HK-2 (cell line): ENCODE measurements around the gene ARID1B.
A peak's percentile ranks its signal among the peaks of the same experiment; 100 is the strongest.

Source experiments
- DNase-seq: peaks from one replicate; pipeline ENCODE4 v3.0.0-alpha.2; 2018; ENCODE audit not compliant: unreplicated experiment

ARID1B gene

DNA sequence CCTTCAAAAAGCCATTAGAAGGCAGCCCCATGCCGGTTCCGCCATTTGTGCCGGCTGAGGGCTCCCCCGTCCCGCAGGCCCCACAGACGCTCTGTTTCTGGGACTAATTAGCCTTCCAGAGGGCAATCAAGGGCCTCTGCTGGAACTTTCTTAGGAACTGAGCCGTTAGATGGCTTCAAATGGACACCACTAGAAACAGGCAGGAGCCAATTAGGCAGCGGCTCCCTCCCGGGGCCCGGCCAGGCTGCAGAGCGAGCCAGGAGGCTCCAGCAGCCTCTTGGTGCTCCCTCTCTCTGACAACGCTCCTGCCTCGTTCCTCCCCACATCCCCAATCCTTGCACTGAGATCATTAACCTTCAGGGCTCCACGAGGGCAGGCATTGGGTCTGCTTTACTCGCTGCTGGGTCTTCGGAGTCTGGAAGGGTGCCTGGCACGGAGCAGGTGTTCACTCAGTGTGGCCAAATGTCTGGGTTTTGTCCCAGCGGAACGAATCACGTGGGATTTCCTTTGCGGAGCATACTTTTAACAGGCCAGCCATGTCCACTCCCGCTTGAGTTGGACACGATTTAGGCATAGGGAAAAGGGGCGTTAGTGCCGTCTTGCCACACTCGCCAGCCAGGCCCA, 447.9 kb downstream of the ARID1B start:
- no peak for DNase-seq

DNA sequence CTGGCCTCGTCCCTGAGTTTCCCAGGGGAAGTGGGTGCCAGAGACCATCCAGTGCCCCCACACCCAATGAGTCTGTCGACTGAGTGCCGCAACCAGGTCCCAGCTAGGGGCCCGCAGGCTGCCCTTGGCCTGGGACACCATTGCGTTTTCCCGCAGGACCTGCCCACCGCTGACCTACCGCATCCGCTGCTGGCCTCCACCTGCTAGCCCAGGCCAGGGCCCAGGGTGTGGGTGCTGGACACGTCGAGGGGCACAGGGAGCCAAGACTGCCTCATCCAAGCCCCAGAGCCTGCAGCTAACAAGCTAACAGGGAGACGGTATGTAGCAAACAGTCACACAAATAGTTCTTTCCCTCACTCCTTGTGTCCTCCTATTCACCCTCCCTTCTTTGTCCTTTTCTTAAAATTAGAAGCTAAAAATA, 448.4 kb downstream of the ARID1B start:
- DNase-seq = no peak

DNA sequence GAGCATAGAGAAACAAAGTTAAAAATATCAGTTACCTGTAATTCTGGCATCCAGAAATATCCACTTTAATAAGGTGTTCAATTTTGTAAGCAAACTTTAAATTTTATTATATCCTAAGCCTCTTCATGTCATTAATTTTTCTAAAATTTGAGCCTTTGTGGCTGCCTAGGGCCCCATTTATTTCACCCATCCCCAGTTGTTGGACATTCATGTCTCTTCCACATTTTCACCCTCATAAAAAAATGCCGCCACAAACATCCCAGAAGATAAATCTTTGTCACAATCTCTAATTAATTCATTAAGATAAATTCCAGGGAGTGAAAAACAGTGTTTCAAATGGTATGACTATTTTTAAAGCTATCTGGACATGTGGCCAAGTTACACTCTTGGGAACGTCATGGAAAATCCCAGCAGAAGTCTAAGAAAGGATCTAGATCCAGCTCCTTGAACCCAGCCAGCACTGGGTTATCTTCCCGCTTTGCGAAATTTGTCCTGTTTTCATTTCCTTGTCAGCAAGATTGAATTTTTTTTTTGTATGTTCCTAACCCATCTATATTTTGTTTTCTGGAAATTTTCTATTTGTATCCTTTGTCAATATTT, 448.9 kb downstream of the ARID1B start:
- no peak for DNase-seq

DNA sequence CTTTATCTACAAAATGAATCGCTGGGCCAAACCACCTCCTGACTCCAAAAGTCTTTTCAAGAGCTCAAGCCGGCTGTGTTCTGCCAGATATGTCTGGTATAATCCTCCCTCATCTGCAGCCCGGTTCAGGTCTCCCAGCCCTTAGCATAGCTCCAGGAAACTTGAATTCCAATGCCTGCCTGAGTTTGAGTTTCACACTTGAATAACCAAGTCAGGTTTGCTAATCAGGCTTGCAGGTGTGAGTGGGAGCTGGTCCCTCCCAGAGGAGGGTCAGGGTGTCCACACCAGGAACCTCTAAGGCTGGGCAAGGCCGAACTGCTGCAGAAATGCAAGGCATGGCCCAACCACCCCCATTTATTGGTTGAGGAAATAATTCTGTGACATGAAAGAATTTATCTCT, 449.6 kb downstream of the ARID1B start:
- no peak for DNase-seq

DNA sequence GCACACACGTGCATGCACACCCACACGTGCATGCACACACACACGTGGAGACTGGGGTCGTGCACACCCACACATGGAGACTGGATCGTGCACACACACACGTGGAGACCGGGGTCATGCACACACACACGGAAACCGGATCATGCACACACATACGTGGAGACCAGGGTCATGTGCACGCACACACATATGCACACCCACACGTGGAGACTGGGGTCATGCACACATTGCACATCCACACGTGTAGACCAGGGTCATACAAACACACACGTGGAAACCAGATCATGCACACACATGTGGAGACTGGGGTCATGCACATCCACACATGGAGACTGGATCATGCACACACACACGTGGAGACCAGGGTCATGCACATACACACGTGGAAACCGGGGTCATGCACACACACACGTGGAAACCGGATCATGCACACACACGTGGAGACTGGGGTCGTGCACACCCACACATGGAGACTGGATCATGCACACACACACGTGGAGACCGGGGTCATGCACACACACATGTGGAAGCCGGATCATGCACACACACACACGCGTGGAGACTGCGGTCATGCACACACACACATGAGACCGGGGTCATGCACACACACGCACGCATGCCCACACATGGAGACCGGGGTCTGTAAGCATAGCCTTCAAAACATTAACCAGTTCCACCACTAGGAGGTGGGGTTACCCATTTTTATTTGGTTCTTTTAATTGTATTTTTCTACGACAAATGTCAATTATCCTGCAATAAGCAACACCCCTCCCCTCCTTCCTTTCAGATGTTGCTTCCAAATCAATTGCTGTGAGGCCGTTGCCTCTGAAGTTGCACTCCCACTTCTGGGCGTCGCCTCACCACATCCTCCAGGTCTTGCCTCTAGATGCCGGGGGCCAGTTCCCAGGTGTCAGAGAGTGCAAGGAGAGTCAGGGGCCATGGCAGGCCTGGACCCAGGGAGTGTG, 450.3 kb downstream of the ARID1B start:
- DNase-seq = no peak

DNA sequence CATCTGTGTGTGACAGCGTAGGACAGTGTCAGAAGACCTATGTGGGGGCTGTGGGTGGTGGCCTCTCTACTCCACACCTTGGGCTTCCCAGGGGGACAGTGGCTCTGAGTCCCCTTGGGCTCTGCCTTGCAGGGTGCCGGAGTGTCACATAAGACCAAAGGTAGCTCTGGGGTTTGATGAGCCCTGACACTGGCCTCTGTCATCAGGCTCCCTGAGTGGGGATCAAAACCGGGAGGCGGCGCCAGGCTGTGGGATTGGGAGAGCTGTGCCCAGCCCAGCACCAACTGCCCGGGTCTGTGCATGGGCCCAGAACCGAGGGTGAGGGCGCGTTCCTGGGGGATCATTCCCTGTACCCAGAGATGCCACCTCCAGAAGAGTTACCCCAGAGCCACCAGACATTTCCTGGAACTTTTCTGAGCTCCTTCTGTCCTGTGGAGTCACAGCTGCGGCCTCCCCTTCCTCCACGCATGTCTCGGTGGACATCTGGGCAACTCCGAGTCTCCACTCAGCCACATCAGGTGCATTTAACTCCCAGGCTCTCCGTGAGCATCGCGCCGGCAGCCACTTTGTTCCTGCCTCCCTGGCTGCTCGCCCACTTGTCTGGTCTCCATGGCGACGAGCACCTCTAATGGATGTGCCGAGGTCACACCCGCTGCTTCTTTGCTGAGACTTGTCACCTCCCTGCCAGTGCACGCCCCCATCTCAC, 451.4 kb downstream of the ARID1B start:
- no peak for DNase-seq

DNA sequence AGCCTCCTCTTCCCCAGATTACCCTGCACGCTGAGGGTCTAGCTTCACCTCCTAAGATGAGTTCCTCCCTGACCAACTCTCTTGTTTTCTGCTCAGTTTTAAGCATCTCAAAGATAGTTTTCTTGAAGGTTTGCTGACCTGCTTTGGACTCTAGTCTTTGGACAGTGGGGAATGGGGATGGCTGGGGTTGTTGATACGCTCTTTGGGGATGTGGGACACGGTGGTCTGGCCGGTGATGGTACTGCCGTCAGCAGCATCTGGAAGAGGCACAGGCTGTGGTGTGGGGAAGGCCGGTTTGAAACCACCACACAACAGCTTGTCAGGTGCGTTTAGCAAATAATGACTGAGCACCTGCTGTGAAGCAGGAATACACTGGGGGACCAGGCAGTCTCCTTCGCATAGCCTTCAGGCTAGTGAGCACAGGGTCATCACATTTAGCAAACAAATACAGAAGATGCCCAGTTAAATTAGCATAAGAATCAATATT, 452.0 kb downstream of the ARID1B start:
- no peak for DNase-seq

GRCh38 chr6:157229713-157230112, 452.5 kb downstream of the ARID1B start:
- DNase-seq = no peak

DNA sequence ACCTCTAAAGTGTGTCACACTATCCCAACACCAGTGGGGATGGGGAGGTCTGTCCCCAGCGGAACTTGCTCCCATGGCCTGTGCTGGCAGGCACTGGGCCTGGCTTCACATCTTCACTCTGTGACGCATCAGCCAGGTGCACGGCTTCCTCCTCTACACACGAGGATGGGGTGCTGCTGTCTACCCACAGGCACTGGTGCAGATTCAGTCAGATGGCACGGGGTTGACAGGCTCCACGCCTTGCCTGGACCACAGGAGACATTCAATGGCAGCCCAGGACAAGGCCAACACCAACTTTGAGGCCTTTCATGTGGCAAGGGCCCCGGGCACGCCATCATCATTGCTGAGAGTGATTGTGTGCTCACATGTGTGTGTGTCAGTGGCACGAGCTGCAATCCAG, 453.7 kb downstream of the ARID1B start:
- no peak for DNase-seq

DNA sequence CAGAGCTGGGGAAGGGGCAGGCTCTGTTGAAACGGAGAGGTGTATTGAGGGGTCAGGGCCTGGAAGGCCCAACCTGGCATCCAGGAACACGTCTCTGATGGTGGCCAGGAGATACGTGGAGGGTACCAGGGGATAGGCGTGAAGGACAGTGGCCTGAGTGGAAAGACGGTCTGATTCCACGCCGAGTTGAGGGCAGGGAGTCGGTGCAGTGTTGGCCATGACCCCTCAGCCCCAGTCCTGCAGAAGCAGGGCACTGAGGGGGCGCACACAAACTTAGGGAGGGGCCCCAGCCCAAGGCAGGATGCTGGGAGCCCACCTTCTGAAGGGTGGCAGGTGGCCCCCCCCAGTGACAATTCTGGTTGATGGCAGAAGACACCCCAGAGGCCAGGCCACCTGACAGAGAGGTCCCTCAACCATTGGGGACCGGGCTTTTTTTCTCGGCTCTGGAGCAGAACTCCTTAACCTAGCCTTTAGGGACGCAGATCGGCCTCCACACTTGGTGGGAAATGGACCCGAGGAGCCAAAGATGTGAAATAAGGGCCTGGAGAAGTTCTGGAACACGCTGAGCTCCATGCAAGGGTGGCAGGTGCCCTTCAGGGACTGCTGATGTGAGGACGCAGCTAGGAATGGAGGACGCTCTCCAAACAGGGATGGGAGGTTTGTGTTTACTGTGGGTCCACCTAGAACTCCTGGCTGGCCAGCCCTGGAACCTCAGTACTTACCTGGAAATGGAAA, 455.1 kb downstream of the ARID1B start:
- DNase-seq = no peak

GRCh38 chr6:157233156-157233555, 456.0 kb downstream of the ARID1B start:
- DNase-seq = no peak

- DNase-seq = no peak
Observed at GRCh38 chr6:157233686-157234085, 456.5 kb downstream of the ARID1B start.

DNA sequence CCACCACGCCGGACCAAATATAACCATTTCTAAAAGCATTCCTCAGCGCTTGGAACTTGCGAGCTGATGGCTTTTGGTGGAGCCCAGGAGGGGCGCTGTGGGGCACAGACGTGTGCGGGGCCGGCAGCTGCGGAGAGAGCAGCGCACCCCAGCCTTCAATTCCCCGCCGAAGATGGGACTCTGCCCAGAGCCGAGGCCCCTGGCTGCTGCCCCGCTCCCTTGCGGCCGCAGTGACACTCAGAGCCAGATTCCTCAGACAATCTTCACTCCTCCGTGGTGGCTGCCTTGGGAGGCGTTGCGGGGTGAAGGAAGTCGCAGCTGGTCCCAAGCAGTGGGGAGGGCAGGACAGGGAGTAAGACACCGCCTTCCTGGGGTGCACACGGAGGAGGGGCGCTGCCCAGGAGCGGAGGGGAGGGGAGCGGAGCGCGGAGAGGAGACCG, 458.4 kb downstream of the ARID1B start:
- peak; percentile 37 for DNase-seq

DNA sequence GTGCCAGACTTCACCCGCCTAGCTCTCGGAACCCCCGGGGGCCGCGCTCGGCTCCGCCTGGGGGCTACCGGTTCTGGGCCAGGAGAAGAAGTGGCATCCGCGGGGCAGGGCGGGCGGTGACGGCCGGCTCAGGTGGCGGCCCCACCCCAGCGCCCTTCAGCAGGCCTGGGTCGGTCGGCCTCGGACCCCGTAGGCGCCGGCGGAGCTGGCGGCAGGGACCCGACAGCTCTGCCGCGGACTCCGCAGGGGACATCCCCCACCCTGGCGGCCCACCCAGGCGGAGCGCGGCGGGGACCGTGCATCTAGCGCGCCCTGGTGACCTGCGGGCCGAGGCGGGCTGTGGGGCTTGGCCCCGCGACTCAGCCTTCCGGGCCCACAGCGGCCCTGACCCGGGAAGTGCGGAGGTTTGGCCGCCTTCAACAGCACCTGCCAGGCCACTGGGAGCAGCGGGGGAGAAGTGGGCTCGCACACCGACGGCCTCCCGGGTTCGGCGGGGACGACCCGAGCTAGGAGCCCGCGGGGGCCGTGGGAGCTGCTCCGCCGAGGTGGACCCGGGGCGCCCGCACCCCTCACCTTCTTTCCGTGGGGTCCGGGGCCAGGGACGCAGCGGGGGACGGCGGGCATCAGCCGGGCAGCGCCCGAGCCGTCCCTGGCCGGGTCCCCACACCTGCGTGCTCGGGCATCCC, 459.0 kb downstream of the ARID1B start:
- no peak for DNase-seq

- no peak for DNase-seq
Observed at GRCh38 chr6:157238346-157238745, 461.2 kb downstream of the ARID1B start.

DNA sequence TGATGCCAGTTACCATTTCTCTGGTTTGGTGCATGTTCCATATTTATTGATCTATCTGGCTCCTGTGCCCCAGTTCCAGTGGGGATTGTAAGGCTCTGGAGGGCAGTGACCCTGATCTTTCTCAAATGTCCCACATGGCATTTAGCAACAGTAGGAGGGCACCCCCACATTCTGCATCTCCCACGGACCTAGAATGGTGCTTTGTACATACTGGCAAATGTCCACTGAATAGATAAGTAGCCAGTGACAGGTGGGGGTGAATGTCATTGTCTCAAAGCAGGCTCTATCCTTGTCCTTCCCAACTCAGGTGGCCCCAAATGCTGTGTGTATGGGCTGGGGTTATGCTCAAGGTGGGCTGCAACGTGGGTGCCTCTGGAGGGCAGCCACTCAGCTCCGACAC, 462.0 kb downstream of the ARID1B start:
- no peak for DNase-seq

DNA sequence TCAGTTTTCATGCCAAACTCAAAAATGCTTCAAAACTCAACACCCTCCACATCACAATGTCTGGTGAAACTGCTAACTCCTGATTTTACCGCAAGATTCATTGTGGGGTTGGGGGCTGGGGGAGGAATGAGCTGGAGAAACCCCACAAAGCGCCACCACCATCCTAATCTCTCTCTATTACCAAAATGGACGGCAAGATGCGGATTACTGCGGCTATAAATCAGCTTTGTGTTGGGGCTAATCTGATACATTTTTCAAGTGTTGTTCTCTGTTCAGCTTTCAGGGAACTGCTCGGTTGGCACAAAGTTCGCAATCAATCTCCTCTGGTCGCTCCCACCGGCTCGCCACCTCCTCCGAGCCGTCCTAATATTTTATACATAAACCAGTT, 462.5 kb downstream of the ARID1B start:
- no peak for DNase-seq

- peak; percentile 18 for DNase-seq
Observed at GRCh38 chr6:157240059-157240959, 463.1 kb downstream of the ARID1B start.

DNA sequence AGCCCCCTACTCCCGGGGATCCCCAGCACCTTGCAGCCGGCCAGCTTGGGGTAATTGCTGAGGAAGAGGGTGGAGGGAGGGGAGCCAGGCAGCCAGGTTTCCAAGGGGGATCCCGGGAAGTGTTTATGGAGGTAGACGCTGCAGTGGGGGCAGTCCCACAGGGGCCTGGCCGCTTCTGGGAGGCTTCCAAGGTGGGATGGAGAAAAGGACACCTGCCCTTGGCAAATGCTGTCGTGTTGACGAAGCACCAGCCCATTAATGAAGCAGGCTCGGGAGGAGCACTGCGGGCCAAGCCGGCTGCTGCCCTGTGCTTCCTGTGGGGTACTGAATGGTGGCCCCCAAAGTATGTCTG, 463.8 kb downstream of the ARID1B start:
- DNase-seq = no peak

- DNase-seq = no peak
Observed at GRCh38 chr6:157242791-157243190, 465.6 kb downstream of the ARID1B start.
